CD14-positive monocyte (primary cell): ENCODE results near the gene CHN1. TPM values are rescaled to one million over a fixed set of nuclear protein-coding genes. Genes with fewer than 3 reads are reported as not detected.

Source experiments
- DNase-seq, 3 donors: peaks; one replicate each; pipeline ENCODE4 v3.0.0-alpha.2; 2011 to 2022
- H2AFZ ChIP-seq: 2 replicates; pipeline ENCODE4 v1.6.0; 2012; ENCODE audit warnings: mild to moderate bottlenecking, low read depth, low read length, inconsistent platforms; ENCODE audit not compliant: insufficient read depth, poor library complexity, severe bottlenecking
- H3K27ac ChIP-seq, 2 donors: 1 replicate in 1 of 2; 2 replicates in 1 of 2; pipeline ENCODE4 v1.5.1; 2012 to 2013; ENCODE audit warnings: low read length in 2 of 2, control low read depth in 1 of 2, inconsistent platforms in 1 of 2, low read depth in 1 of 2, mild to moderate bottlenecking in 1 of 2
- H3K27me3 ChIP-seq, 2 donors: one replicate each; pipeline versions ENCODE4 v1.6.0 to v1.6.1; 2011 to 2013; ENCODE audit warnings: low read length in 2 of 2; ENCODE audit not compliant: control insufficient read depth in 2 of 2, insufficient read depth in 2 of 2
- H3K36me3 ChIP-seq, 2 donors: replicated peaks in 1 of 2; 1 replicate in 1 of 2; 2 replicates in 1 of 2; pipeline versions ENCODE4 v1.5.1 to v1.6.1; 2012 to 2013; ENCODE audit warnings: low read length in 2 of 2, control low read depth in 1 of 2, inconsistent platforms in 1 of 2, mild to moderate bottlenecking in 1 of 2; ENCODE audit not compliant: insufficient read depth in 2 of 2, control insufficient read depth in 1 of 2
- H3K4me1 ChIP-seq, 2 donors: 1 replicate in 1 of 2; 2 replicates in 1 of 2; pipeline versions ENCODE4 v1.5.1 to v1.6.1; 2012 to 2013; ENCODE audit warnings: low read length in 2 of 2, control low read depth in 1 of 2, inconsistent platforms in 1 of 2, mild to moderate bottlenecking in 1 of 2, moderate library complexity in 1 of 2; ENCODE audit not compliant: insufficient read depth in 2 of 2, control insufficient read depth in 1 of 2
- H3K4me2 ChIP-seq: replicated peaks from 2 replicates; pipeline ENCODE3; 2012; ENCODE audit warnings: low read length, moderate library complexity, mild to moderate bottlenecking; ENCODE audit not compliant: poor library complexity, severe bottlenecking; ENCODE audit errors: extremely low read depth
- H3K4me3 ChIP-seq, 3 experiments: fragments of 200-600 bp in 1 of 3; sonication (generic) in 1 of 3; replicated peaks in 1 of 3; 1 replicate in 2 of 3; 2 replicates in 1 of 3; pipeline ENCODE4 v1.5.1; 2011 to 2013; ENCODE audit warnings: low read length in 3 of 3, mild to moderate bottlenecking in 3 of 3, control low read depth in 2 of 3, low read depth in 2 of 3, inconsistent platforms in 1 of 3, moderate library complexity in 1 of 3
- H3K79me2 ChIP-seq: 2 replicates; pipeline ENCODE4 v1.6.0; 2012; ENCODE audit warnings: mild to moderate bottlenecking, control low read depth, inconsistent platforms, low read length, moderate library complexity; ENCODE audit not compliant: insufficient read depth
- H3K9ac ChIP-seq: 2 replicates; pipeline ENCODE4 v1.6.0; 2017; ENCODE audit warnings: low read length, mild to moderate bottlenecking; ENCODE audit not compliant: insufficient read depth, poor library complexity, severe bottlenecking
- H3K9me3 ChIP-seq, 2 donors: replicated peaks in 1 of 2; 1 replicate in 1 of 2; 2 replicates in 1 of 2; pipeline versions ENCODE4 v1.5.1 to v1.6.1; 2012 to 2013; ENCODE audit warnings: low read length in 2 of 2, control low read depth in 1 of 2; ENCODE audit not compliant: control insufficient read depth in 1 of 2, insufficient read depth in 1 of 2
- H4K20me1 ChIP-seq: 2 replicates; pipeline ENCODE4 v1.6.0; 2012; ENCODE audit warnings: mild to moderate bottlenecking, low read length, control low read depth, moderate library complexity; ENCODE audit not compliant: insufficient read depth
- H3K27ac Mint-ChIP-seq, 7 donors: one replicate each; pipeline ENCODE4 v1.8.0; 2020; ENCODE audit warnings: mild to moderate bottlenecking in 7 of 7, mixed read lengths in 7 of 7, moderate library complexity in 6 of 7, inconsistent platforms in 2 of 7
- H3K27me3 Mint-ChIP-seq, 3 donors: one replicate each; pipeline ENCODE4 v1.8.0; 2021 to 2022; ENCODE audit warnings: low read depth in 3 of 3, mild to moderate bottlenecking in 3 of 3, mixed read lengths in 3 of 3, moderate library complexity in 3 of 3, inconsistent platforms in 1 of 3
- H3K36me3 Mint-ChIP-seq, 2 donors: one replicate each; pipeline ENCODE4 v1.8.0; 2020; ENCODE audit warnings: mixed read lengths in 2 of 2, inconsistent platforms in 1 of 2, mild to moderate bottlenecking in 1 of 2
- H3K4me1 Mint-ChIP-seq: one replicate; pipeline ENCODE4 v1.8.0; 2020; ENCODE audit warnings: mild to moderate bottlenecking, mixed read lengths
- H3K4me3 Mint-ChIP-seq, 2 donors: one replicate each; pipeline ENCODE4 v1.8.0; 2020; ENCODE audit warnings: mild to moderate bottlenecking in 2 of 2, mixed read lengths in 2 of 2, moderate library complexity in 1 of 2
- H3K9me3 Mint-ChIP-seq, 7 donors: one replicate each; pipeline ENCODE4 v1.8.0; 2020 to 2022; ENCODE audit warnings: mixed read lengths in 7 of 7, mild to moderate bottlenecking in 6 of 7, moderate library complexity in 6 of 7, inconsistent platforms in 2 of 7
- CTCF ChIP-seq: fragments of 200-600 bp; IDR thresholded peaks from one replicate; pipeline ENCODE4 v1.8.0; 2022; ENCODE audit warnings: antibody characterized with exemption, mild to moderate bottlenecking
- WGBS: methylation state at CpG from one replicate; pipeline ENCODE4 v1.1.5; 2013; ENCODE audit warnings: missing lambda C conversion rate; ENCODE audit not compliant: insufficient coverage; 5-methylcytosine and 5-hydroxymethylcytosine counted together
- intact Hi-C, 2 donors: fragments of 100-400 bp; cut with micrococcal nuclease; formaldehyde crosslinking; loops; one replicate each; pipeline versions ENCODE4 v1.15.0 to v1.15.1; 2023
- polyA plus RNA-seq, 3 donors: library from polyadenylated mRNA; depleted of rRNA in 1 of 3; unstranded in 2 of 3; stranded (reverse) in 1 of 3; fragments of 300-500 nt in 2 of 3; fragments of >200 nt in 1 of 3; fragmentation: Illumina TruSeq in 2 of 3; gene quantifications; 1 replicate in 2 of 3; 2 replicates in 1 of 3; pipeline ENCODE4 v1.2.3, GENCODE V29; 2012 to 2021

CHN1 gene
- polyA plus RNA-seq, 3 donors = 0.36 TPM; not detected in 2

GRCh38 chr2:174756743-174757142 lies 248.4 kb downstream of the CHN1 start:
- no peak overlapping the region for H2AFZ ChIP-seq
- 80% methylated on average over 4 of the region's 10 CpGs for WGBS
- H3K36me3 Mint-ChIP-seq = no peaks in the 10 kb centered on the region
- no peak for DNase-seq
- H3K4me3 Mint-ChIP-seq = no peak overlapping the region
- no peak for TF ChIP-seq CTCF
- H3K36me3 ChIP-seq = no peaks in the 10 kb centered on the region
- intact Hi-C loops = no loop called here
- H3K9ac ChIP-seq = no peak overlapping the region
- H3K4me1 ChIP-seq = no peaks in the 10 kb centered on the region
- H3K9me3 Mint-ChIP-seq = peaks cover 0 to 1% (median 0%) of the 10 kb centered on the region in 7 donors
- peaks cover 15 to 21% (median 18%) of the 10 kb centered on the region in 3 donors for H3K27me3 Mint-ChIP-seq
- no peak overlapping the region for H3K4me3 ChIP-seq
- H3K27me3 ChIP-seq = peaks cover 2 to 12% of the 10 kb centered on the region in 2 donors
- H3K79me2 ChIP-seq = no peaks in the 10 kb centered on the region
- no peaks in the 10 kb centered on the region for H4K20me1 ChIP-seq
- H3K27ac Mint-ChIP-seq = peak overlapping the region in 2 of 7 donors; percentile 38 to 78
- H3K4me1 Mint-ChIP-seq = no peaks in the 10 kb centered on the region
- H3K9me3 ChIP-seq = no peaks in the 10 kb centered on the region
- no peak overlapping the region for H3K4me2 ChIP-seq
- H3K27ac ChIP-seq = no peak overlapping the region

GRCh38 chr2:174753038-174753633 lies 252.0 kb downstream of the CHN1 start:
- Histone ChIP-seq H3K4me1 (peaks cover 6% of the 10 kb centered on the region in 2 donors), H3K36me3 (no peaks in the 10 kb centered on the region), H3K27ac (no peak overlapping the region), H3K4me2 (no peak overlapping the region), H4K20me1 (no peaks in the 10 kb centered on the region), H3K79me2 (no peaks in the 10 kb centered on the region), H3K9me3 (no peaks in the 10 kb centered on the region), H3K27me3 (peaks cover 0 to 19% of the 10 kb centered on the region in 2 donors), H2AFZ (no peak overlapping the region), H3K9ac (no peak overlapping the region), H3K4me3 (no peak overlapping the region)
- intact Hi-C loops = no loop called here
- H3K27ac Mint-ChIP-seq = no peak overlapping the region
- H3K4me3 Mint-ChIP-seq = no peak overlapping the region
- H3K27me3 Mint-ChIP-seq = peaks cover 14 to 30% (median 24%) of the 10 kb centered on the region in 3 donors
- 91% methylated on average over 6 of the region's 13 CpGs for WGBS
- H3K36me3 Mint-ChIP-seq = no peaks in the 10 kb centered on the region
- no peak for TF ChIP-seq CTCF
- no peaks in the 10 kb centered on the region for H3K9me3 Mint-ChIP-seq
- peaks cover 8% of the 10 kb centered on the region for H3K4me1 Mint-ChIP-seq
- DNase-seq = no peak
